Measurements from ENCODE around the gene OPRL1.

- no peak for TF ChIP-seq CTCF (IDR thresholded peaks at IDR 0.05)
- TF ChIP-seq POLR2A (IDR thresholded peaks at IDR 0.05) = no peak
These were observed 11.5 kb downstream of the OPRL1 start for GRCh38 chr20:64091340-64091739.

Measured in esophagus squamous epithelium (tissue), 4 donors.